Measurements from ENCODE around the gene MECP2. TPM values are rescaled to one million over a fixed set of nuclear protein-coding genes. Genes with fewer than 3 reads are reported as not detected.
A peak's percentile ranks its signal among the peaks of the same experiment; 100 is the strongest.

MECP2 gene
- total RNA-seq, 2 experiments from 2014 or later: 80.7 to 83.0 TPM

DNA sequence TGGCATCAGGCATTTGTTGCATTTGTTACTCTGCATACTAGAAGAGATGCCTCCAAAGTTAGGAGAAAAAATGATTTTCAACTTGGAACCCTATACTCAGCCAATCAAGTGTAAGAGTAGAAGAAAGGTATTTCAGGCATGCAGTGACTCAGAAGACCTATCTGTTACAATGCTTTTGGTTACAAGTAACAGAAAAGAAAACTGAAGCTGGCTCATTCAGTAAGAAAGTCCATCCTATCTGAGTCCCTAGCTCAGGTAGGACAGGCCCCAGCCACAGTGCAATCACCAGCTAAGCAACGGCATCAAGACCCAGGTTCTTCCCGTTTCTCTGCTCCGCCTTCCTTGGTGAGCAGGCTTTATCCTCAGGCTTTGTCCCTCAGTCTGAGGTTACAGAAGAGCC, 23.3 kb downstream of the MECP2 start:
- H3K27me3 Mint-ChIP-seq: no peaks in the 10 kb centered on the region
- no peaks in the 10 kb centered on the region for H3K9me3 Mint-ChIP-seq
- H3K27ac Mint-ChIP-seq: no peak overlapping the region
- no peak for DNase-seq
- ChIA-PET CTCF (no interaction called here), POLR2A (interaction anchor here (1.2 kb wide), 1 partner anchor 27 kb away, joined by 3 read pairs; no protein-coding TSS in a partner anchor)
- no peak overlapping the region for H3K4me3 Mint-ChIP-seq
- peaks cover 28% of the 10 kb centered on the region for H3K36me3 Mint-ChIP-seq (ENCODE audit: low read depth)
- H3K4me1 Mint-ChIP-seq: peaks cover 34% of the 10 kb centered on the region

DNA sequence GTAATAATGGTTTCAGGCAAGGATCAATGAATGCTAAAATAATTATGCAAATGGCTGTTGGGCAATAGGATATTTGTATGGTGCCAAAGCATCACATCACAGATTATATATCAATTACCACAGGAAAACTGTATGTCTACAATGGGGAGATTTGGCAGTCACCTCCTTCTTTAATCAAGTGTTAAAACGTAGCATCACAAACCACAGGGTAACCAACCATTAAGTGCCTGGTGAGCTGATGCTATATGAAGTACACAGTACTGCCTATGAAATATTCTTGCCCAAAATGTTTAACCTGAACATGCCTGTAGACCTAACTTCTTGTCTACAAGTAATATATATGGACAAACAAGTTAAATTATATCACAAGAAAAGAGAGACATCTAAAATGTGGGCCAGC, 25.3 kb downstream of the MECP2 start:
- CTCF ChIA-PET: no interaction called here
- H3K4me3 Mint-ChIP-seq: no peak overlapping the region
- POLR2A ChIA-PET: no interaction called here
- DNase-seq: no peak
- H3K27ac Mint-ChIP-seq: no peak overlapping the region
- H3K27me3 Mint-ChIP-seq: no peaks in the 10 kb centered on the region
- no peaks in the 10 kb centered on the region for H3K9me3 Mint-ChIP-seq
- H3K36me3 Mint-ChIP-seq (ENCODE audit: low read depth): peaks cover 25% of the 10 kb centered on the region
- peaks cover 34% of the 10 kb centered on the region for H3K4me1 Mint-ChIP-seq

DNA sequence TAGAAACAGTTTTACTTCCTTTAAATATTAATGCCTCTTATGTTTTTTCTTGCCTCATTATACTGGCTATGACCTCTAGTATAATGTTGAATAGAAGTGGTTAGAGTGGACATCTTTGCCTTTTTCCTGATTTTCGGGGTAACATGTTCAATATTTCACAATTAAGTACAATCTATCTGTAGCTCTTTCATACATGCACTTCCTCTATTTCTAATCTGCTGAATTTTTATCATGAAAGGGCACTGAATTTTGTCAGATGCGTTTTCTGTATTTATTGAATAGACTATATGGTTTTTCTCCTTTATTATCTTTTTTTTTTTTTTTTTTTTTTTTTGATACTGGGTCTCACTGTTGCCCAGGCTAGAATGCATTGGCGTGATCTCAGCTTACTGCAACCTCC, 29.0 kb downstream of the MECP2 start:
- ChIA-PET CTCF (interaction anchor here (0.7 to 0.8 kb wide), 2 partner anchors 15 to 140 kb away, joined by 4 to 9 read pairs; no protein-coding TSS in a partner anchor), POLR2A (no interaction called here)
- H3K27ac Mint-ChIP-seq: no peak overlapping the region
- no peak overlapping the region for H3K4me3 Mint-ChIP-seq
- no peak for DNase-seq
- H3K4me1 Mint-ChIP-seq: peaks cover 28% of the 10 kb centered on the region
- H3K9me3 Mint-ChIP-seq: no peaks in the 10 kb centered on the region
- H3K27me3 Mint-ChIP-seq: no peaks in the 10 kb centered on the region
- H3K36me3 Mint-ChIP-seq (ENCODE audit: low read depth): peaks cover 6% of the 10 kb centered on the region

DNA sequence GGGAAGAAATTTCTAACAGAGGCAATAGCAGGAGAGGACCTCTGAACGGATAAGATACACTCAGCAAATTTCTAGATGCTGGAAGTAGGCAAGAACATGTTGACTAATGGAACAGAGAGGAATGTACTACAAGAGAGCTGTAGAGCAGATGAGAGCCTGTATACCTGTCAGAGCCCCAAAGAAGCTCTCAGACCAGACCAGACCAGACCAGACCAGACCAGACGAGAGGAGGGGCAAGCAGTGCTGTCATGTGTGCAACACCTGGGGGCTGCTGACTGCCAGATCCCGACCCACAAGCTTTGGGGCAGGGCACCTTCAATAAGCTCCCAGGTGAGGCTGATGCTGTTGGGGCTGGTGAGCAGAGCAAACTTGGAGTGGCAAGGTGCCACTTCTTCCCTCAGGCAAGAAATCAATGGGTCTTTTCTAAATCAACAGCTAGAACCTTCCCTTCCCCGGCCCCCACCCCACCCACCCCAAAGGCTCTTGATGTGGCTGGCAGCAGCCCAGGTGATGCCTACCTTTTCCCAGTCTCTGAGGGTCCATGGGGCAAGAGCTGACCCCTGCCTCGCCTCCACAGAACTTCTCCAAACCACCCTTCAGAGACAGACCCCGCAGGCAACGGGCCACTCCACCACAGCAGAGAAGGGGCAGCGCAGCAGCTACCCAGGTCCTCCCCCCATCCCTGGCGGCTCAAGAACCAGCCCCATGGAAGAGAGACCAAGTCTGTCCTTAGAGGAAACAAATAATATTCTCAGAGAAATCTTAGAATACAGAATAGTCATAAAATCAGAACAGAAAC, 32.7 kb downstream of the MECP2 start:
- no peaks in the 10 kb centered on the region for H3K27me3 Mint-ChIP-seq
- no peak for DNase-seq
- H3K9me3 Mint-ChIP-seq: no peaks in the 10 kb centered on the region
- ChIA-PET POLR2A (no interaction called here), CTCF (interaction anchor here (1.5 kb wide), 1 partner anchor 25 kb away, joined by 3 read pairs; no protein-coding TSS in a partner anchor)
- H3K27ac Mint-ChIP-seq: no peak overlapping the region
- peaks cover 42% of the 10 kb centered on the region for H3K4me1 Mint-ChIP-seq
- no peak overlapping the region for H3K4me3 Mint-ChIP-seq
- H3K36me3 Mint-ChIP-seq (ENCODE audit: low read depth): peaks cover 12% of the 10 kb centered on the region

DNA sequence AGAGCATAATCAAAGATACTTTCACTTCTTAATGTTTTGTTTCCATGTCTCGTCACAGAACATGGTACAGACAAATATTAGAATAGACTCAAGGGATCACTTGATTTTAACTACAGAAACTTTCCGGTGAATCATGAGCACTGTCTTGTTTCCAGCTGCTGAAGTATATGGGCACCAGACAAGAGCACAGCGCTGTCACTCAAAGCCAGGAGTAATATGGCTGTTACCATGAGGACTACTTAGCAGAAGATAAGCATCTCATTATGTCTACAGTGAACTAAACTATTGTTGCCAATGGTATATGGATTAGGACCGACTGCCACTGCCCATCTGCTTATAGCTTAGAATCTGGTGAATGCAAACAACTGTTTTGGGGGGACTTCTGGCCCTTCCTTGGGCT, 34.3 kb downstream of the MECP2 start:
- CTCF ChIA-PET: no interaction called here

DNA sequence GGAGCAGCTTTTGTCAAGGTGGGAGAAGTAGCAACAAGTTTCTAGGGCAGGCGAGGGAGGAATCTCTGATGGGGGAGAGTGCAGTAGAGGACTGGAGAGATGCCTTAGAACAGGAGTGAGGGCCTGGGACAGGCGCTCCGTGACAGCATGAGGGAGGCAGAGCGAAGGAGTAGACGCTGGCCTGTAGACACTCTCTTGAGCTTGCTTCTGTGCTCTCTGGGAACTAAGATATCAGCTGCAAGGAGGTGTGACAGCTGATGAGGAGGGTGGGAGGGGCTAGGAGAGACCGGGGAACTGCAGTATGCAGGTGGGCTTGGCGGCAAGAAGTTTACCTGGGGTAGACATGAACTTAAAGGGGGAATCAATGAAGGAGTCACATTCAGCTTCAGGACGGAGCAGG, 35.7 kb downstream of the MECP2 start:
- DNase-seq: no peak
- POLR2A ChIA-PET: no interaction called here

More for the DNA sequence above, 34.3 kb downstream of the MECP2 start:
- peaks cover 52% of the 10 kb centered on the region for H3K4me1 Mint-ChIP-seq
- no peaks in the 10 kb centered on the region for H3K9me3 Mint-ChIP-seq
- H3K4me3 Mint-ChIP-seq: no peak overlapping the region
- peaks cover 21% of the 10 kb centered on the region for H3K36me3 Mint-ChIP-seq (ENCODE audit: low read depth)
- POLR2A ChIA-PET: no interaction called here
- H3K27ac Mint-ChIP-seq: no peak overlapping the region
- no peak for DNase-seq
- no peaks in the 10 kb centered on the region for H3K27me3 Mint-ChIP-seq

DNA sequence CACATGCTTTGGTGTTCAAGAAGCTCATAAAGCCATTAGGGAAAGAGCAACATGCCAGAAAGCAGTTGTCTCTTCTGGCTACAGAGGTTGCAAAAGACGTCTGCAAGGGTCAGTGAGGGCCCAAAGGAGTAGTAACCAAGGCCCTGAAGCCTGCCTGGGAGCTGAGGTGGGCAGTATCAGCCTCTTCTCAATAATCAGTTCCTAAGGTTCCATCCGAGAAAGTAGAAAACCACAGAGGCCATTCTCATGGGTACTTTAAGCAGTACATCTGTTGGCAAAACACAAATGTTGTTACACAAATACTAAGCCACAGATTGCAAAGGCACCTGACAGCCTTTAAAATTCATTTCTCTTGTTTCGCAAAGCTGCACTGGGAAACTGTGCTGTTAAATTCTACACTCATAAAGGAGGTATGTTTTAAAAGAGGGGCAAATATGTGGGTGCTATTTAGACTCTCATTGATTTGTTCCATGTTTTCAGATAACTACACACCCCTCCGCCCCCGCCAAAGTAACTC, 37.7 kb downstream of the MECP2 start:
- H3K36me3 Mint-ChIP-seq (ENCODE audit: low read depth): peaks cover 41% of the 10 kb centered on the region
- H3K27ac Mint-ChIP-seq: peak overlapping the region; percentile 25
- ChIA-PET POLR2A (interaction anchor here (1.3 kb wide), 1 partner anchor 33 kb away, joined by 5 read pairs; no protein-coding TSS in a partner anchor), CTCF (no interaction called here)
- H3K4me1 Mint-ChIP-seq: peaks cover 66% of the 10 kb centered on the region
- H3K4me3 Mint-ChIP-seq: no peak overlapping the region
- no peak for DNase-seq
- no peaks in the 10 kb centered on the region for H3K9me3 Mint-ChIP-seq
- H3K27me3 Mint-ChIP-seq: no peaks in the 10 kb centered on the region

More for the DNA sequence above, 35.7 kb downstream of the MECP2 start:
- H3K4me3 Mint-ChIP-seq: no peak overlapping the region
- no peaks in the 10 kb centered on the region for H3K9me3 Mint-ChIP-seq
- CTCF ChIA-PET: interaction anchor here (1.3 kb wide), 1 partner anchor 9 kb away, joined by 6 read pairs; no protein-coding TSS in a partner anchor
- H3K36me3 Mint-ChIP-seq (ENCODE audit: low read depth): peaks cover 31% of the 10 kb centered on the region
- peak overlapping the region; percentile 34 for H3K27ac Mint-ChIP-seq
- no peaks in the 10 kb centered on the region for H3K27me3 Mint-ChIP-seq
- H3K4me1 Mint-ChIP-seq: peaks cover 63% of the 10 kb centered on the region

DNA sequence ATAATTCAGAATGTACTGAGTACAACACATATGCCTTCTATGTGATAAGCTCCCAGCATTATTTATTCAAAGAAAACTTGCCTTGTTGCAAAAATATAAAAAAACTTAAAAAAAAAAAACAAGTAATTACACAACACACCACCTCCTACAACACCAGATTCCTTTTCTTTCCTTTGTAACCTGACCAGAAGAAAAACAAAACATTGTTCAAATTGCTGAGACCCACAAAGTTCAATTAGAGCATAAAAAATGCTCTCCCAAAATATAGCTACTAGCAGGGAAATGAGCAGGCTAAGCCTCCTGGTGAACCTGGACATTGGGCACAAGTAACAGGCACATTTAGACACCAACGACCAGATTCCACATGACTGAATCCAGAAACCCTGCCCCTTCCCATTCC, 38.3 kb downstream of the MECP2 start:
- H3K9me3 Mint-ChIP-seq: no peaks in the 10 kb centered on the region
- CTCF ChIA-PET: no interaction called here
- no peak for DNase-seq
- POLR2A ChIA-PET: interaction anchor here (1.3 kb wide), 1 partner anchor 34 kb away, joined by 5 read pairs; no protein-coding TSS in a partner anchor
- peaks cover 41% of the 10 kb centered on the region for H3K36me3 Mint-ChIP-seq (ENCODE audit: low read depth)
- no peaks in the 10 kb centered on the region for H3K27me3 Mint-ChIP-seq
- H3K4me3 Mint-ChIP-seq: no peak overlapping the region
- peaks cover 61% of the 10 kb centered on the region for H3K4me1 Mint-ChIP-seq
- H3K27ac Mint-ChIP-seq: peak overlapping the region; percentile 24

DNA sequence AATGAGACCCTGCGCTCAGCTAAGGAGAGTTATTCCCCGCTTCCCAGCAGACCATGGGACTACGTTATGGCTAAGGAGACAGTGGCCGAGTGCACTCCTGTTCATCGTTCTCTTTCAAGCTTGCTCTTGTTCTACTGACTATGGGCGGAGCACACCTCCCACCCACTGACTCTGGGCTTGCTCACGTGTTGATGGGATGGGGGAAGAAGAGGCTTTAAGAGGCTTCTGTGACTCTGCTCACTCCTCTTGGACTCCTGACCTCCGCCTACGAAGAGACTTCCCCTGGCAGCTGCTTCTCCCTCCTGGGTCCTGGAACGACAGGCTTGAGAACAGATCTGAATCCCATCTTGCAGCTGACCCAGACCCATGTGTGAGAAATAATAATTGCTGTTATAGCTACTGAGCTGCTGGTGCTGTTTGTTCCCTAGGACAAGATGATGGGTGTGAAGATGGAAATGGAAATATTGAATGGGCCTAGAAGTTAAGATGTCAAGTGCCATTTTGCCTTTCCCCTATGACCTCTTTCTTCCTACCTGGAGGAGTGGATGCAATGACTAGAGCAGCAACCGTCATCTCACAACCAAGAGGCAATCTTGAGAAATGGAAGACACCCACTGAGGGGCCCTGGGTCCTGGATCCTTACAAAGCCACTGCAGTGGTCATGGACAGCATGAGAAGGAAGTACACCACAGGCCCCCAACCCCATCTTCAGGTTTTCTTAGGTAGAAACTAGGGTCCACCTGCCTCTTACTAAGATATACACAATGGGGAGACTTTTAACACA, 39.1 kb downstream of the MECP2 start:
- no peak for DNase-seq
- Mint-ChIP-seq H3K36me3 (ENCODE audit: low read depth) (peaks cover 43% of the 10 kb centered on the region), H3K27ac (peak overlapping the region; percentile 19), H3K27me3 (no peaks in the 10 kb centered on the region), H3K9me3 (no peaks in the 10 kb centered on the region), H3K4me1 (peaks cover 56% of the 10 kb centered on the region), H3K4me3 (no peak overlapping the region)
- POLR2A ChIA-PET: interaction anchor here (1.3 kb wide), 1 partner anchor 35 kb away, joined by 5 read pairs; no protein-coding TSS in a partner anchor
- CTCF ChIA-PET: no interaction called here

DNA sequence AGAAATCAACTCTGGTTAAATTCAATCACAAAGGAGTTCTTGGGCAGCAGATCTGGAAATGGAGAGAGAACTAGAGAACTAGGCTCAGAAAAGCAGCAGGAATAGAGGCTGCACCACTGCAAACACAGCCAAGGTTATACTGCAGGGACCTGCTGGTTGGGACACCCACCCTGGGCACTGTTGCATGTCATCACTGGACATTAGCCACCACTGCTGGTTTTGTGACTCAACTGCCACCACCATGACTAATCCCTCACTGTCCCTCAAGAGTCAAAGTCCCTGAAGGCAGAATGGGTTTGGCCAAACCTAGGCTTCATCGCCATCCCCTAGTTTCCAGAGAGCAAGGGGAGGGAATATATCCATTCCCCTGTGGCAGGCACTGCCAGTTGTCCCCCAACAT, 39.7 kb downstream of the MECP2 start:
- H3K36me3 Mint-ChIP-seq (ENCODE audit: low read depth): peaks cover 43% of the 10 kb centered on the region
- no peaks in the 10 kb centered on the region for H3K9me3 Mint-ChIP-seq
- DNase-seq: no peak
- ChIA-PET CTCF (no interaction called here), POLR2A (no interaction called here)
- H3K27ac Mint-ChIP-seq: no peak overlapping the region
- no peaks in the 10 kb centered on the region for H3K27me3 Mint-ChIP-seq
- H3K4me1 Mint-ChIP-seq: peaks cover 54% of the 10 kb centered on the region
- no peak overlapping the region for H3K4me3 Mint-ChIP-seq

DNA sequence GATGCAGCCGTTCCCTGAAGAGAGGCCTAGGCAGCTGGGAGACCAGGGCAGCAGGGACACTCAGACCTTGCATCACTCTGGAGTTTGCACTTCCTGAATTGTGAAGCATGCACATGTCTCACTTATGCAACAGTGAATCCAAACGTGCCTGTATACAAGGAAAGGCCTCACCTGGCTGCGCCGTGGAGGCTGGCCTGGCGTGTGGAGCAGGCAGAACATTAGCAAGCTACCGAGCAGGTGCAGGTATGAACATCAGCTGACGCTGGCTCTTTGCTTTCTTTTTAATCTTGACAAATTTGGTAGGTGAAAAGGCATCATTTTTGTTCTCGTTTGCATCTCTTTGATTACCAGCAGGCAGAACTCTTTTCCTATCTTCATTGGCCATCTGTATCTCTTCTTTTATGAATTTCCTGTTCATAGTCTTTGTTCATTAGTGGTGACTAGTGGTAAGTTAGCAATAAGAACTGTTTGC, 40.7 kb downstream of the MECP2 start:
- CTCF ChIA-PET: no interaction called here
- H3K27me3 Mint-ChIP-seq: no peaks in the 10 kb centered on the region
- peaks cover 54% of the 10 kb centered on the region for H3K4me1 Mint-ChIP-seq
- no peak for DNase-seq
- H3K27ac Mint-ChIP-seq: peak overlapping the region; percentile 32
- POLR2A ChIA-PET: no interaction called here
- no peaks in the 10 kb centered on the region for H3K9me3 Mint-ChIP-seq
- H3K36me3 Mint-ChIP-seq (ENCODE audit: low read depth): peaks cover 40% of the 10 kb centered on the region
- H3K4me3 Mint-ChIP-seq: no peak overlapping the region

DNA sequence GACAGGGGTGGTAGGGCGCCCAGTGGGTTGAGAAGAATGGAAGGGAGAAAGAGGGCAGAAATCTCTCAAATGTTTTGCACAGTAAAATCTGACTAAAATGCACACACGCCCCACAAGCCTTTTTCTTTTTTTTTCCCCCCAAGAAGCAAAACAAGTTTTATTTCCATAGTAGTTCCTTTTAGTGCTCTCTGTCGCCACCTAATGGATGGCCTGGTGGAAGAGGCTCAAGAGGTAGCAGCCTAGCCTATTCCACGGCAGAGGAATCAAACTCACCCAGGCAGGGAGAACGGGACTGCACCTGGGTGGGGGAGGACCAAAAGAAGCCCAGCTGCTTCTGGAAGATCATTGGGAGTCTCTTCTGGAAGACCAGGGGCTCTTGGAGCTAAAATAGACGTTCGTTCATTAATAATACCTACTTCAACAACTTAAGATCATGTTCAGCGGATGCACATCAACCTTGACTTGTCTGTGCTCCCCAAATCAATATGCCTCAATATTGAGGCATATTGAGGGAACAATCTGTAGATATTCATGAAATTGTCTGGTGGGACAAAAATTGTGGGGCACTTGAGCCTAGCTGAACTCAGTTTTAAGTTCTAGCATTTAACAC, 46.2 kb downstream of the MECP2 start:
- Mint-ChIP-seq H3K9me3 (no peaks in the 10 kb centered on the region), H3K27me3 (no peaks in the 10 kb centered on the region), H3K27ac (peak overlapping the region; percentile 31), H3K4me3 (no peak overlapping the region), H3K36me3 (ENCODE audit: low read depth) (peaks cover 50% of the 10 kb centered on the region), H3K4me1 (peaks cover 25% of the 10 kb centered on the region)
- ChIA-PET POLR2A (no interaction called here), CTCF (interaction anchor here (0.9 to 2.2 kb wide), 6 partner anchors 10 to 86 kb away, joined by 3 to 6 read pairs (median 4); no protein-coding TSS in a partner anchor)
- DNase-seq: peak; percentile 65

DNA sequence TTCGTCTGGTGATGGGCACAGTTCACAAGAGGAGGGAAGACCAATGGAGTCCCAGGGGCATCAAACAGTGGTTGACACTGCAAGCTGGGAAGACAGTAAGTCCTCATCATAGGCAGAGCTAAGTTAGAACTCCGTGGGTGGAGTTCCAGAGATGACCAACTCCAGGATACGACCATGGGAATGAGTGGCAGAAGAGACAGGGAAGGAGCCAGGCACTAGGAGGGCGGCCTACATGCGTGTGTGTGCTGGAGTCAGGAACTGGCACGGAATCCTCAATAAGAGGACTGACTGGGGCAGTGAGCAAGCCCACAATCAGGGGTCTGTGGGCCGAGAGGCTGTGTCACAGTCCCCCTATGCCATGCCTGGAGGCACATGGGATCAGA, 47.4 kb downstream of the MECP2 start:
- no peaks in the 10 kb centered on the region for H3K9me3 Mint-ChIP-seq
- H3K4me1 Mint-ChIP-seq: peaks cover 23% of the 10 kb centered on the region
- H3K27me3 Mint-ChIP-seq: no peaks in the 10 kb centered on the region
- ChIA-PET CTCF (no interaction called here), POLR2A (no interaction called here)
- H3K27ac Mint-ChIP-seq: no peak overlapping the region
- DNase-seq: no peak
- H3K36me3 Mint-ChIP-seq (ENCODE audit: low read depth): peaks cover 46% of the 10 kb centered on the region
- no peak overlapping the region for H3K4me3 Mint-ChIP-seq

Data from activated CD4-positive, alpha-beta memory T cell treated with anti-CD3 and anti-CD28 coated beads, Interleukin-2, amount 10 ng/mL, durations not matched to agents 7 days and 5 days (primary cell).